ENCODE data around the gene NUTM1.

The NUTM1 gene

DNA sequence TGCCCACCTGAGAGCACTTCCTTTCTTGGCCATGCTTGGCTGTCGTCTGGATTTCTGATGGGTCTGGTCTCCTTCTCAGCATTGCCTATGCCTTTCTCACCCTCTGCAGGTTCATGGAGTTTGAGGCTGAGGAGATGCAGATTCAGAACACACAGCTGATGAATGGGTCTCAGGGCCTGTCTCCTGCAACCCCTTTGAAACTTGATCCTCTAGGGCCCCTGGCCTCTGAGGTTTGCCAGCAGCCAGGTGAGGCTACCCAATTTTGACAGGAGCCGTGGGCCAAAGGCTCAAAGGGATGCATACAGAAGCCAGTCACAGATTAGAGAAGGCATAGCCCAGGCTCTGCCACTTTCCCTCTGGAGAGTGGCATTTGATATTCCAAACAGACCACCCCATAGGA lies 10.5 kb downstream of the NUTM1 start:
- TF ChIP-seq, protein P1, sequence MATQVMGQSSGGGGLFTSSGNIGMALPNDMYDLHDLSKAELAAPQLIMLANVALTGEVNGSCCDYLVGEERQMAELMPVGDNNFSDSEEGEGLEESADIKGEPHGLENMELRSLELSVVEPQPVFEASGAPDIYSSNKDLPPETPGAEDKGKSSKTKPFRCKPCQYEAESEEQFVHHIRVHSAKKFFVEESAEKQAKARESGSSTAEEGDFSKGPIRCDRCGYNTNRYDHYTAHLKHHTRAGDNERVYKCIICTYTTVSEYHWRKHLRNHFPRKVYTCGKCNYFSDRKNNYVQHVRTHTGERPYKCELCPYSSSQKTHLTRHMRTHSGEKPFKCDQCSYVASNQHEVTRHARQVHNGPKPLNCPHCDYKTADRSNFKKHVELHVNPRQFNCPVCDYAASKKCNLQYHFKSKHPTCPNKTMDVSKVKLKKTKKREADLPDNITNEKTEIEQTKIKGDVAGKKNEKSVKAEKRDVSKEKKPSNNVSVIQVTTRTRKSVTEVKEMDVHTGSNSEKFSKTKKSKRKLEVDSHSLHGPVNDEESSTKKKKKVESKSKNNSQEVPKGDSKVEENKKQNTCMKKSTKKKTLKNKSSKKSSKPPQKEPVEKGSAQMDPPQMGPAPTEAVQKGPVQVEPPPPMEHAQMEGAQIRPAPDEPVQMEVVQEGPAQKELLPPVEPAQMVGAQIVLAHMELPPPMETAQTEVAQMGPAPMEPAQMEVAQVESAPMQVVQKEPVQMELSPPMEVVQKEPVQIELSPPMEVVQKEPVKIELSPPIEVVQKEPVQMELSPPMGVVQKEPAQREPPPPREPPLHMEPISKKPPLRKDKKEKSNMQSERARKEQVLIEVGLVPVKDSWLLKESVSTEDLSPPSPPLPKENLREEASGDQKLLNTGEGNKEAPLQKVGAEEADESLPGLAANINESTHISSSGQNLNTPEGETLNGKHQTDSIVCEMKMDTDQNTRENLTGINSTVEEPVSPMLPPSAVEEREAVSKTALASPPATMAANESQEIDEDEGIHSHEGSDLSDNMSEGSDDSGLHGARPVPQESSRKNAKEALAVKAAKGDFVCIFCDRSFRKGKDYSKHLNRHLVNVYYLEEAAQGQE (IDR thresholded peaks at IDR 0.05; ENCODE audit: insufficient read depth in 1 of 2, low read depth in 2 of 2, low read length in 2 of 2): no peak
- TF ChIP-seq TAF1 (IDR thresholded peaks at IDR 0.05; ENCODE audit: borderline replicate concordance, insufficient read depth, low read length) (no peak), POLR2AphosphoS5 (IDR thresholded peaks at IDR 0.05; ENCODE audit: low read depth, low read length) (no peak), SIN3A (IDR thresholded peaks at IDR 0.05; ENCODE audit: borderline replicate concordance, insufficient read depth, low read length) (no peak), FOXP2 (optimal IDR thresholded peaks at IDR 0.05; ENCODE audit: borderline replicate concordance, extremely low read depth, extremely low read length, insufficient read depth) (no peak)

GRCh38 chr15:34354286-34354685 lies 11.2 kb downstream of the NUTM1 start:
- no peak for TF ChIP-seq SIN3A (IDR thresholded peaks at IDR 0.05; ENCODE audit: borderline replicate concordance, insufficient read depth, low read length)
- TF ChIP-seq TAF1 (IDR thresholded peaks at IDR 0.05; ENCODE audit: borderline replicate concordance, insufficient read depth, low read length): no peak
- TF ChIP-seq, protein P1 (IDR thresholded peaks at IDR 0.05; ENCODE audit: insufficient read depth in 1 of 2, low read depth in 2 of 2, low read length in 2 of 2): no peak
- no peak for TF ChIP-seq FOXP2 (optimal IDR thresholded peaks at IDR 0.05; ENCODE audit: borderline replicate concordance, extremely low read depth, extremely low read length, insufficient read depth)
- TF ChIP-seq POLR2AphosphoS5 (IDR thresholded peaks at IDR 0.05; ENCODE audit: low read depth, low read length): no peak

- TF ChIP-seq SIN3A (IDR thresholded peaks at IDR 0.05; ENCODE audit: borderline replicate concordance, insufficient read depth, low read length): no peak
- no peak for TF ChIP-seq TAF1 (IDR thresholded peaks at IDR 0.05; ENCODE audit: borderline replicate concordance, insufficient read depth, low read length)
- TF ChIP-seq FOXP2 (optimal IDR thresholded peaks at IDR 0.05; ENCODE audit: borderline replicate concordance, extremely low read depth, extremely low read length, insufficient read depth): no peak
- no peak for TF ChIP-seq POLR2AphosphoS5 (IDR thresholded peaks at IDR 0.05; ENCODE audit: low read depth, low read length)
- TF ChIP-seq, protein P1 (IDR thresholded peaks at IDR 0.05; ENCODE audit: insufficient read depth in 1 of 2, low read depth in 2 of 2, low read length in 2 of 2): no peak
These were observed 12.1 kb downstream of the NUTM1 start for GRCh38 chr15:34355241-34355640.

GRCh38 chr15:34357653-34358052 lies 14.5 kb downstream of the NUTM1 start:
- TF ChIP-seq SIN3A (IDR thresholded peaks at IDR 0.05; ENCODE audit: borderline replicate concordance, insufficient read depth, low read length): no peak
- no peak for TF ChIP-seq POLR2AphosphoS5 (IDR thresholded peaks at IDR 0.05; ENCODE audit: low read depth, low read length)
- no peak for TF ChIP-seq FOXP2 (optimal IDR thresholded peaks at IDR 0.05; ENCODE audit: borderline replicate concordance, extremely low read depth, extremely low read length, insufficient read depth)
- TF ChIP-seq, protein P1 (IDR thresholded peaks at IDR 0.05; ENCODE audit: insufficient read depth in 1 of 2, low read depth in 2 of 2, low read length in 2 of 2): no peak
- no peak for TF ChIP-seq TAF1 (IDR thresholded peaks at IDR 0.05; ENCODE audit: borderline replicate concordance, insufficient read depth, low read length)

GRCh38 chr15:34358367-34358766 lies 15.3 kb downstream of the NUTM1 start:
- no peak for TF ChIP-seq TAF1 (IDR thresholded peaks at IDR 0.05; ENCODE audit: borderline replicate concordance, insufficient read depth, low read length)
- TF ChIP-seq, protein P1 (IDR thresholded peaks at IDR 0.05; ENCODE audit: insufficient read depth in 1 of 2, low read depth in 2 of 2, low read length in 2 of 2): no peak
- TF ChIP-seq SIN3A (IDR thresholded peaks at IDR 0.05; ENCODE audit: borderline replicate concordance, insufficient read depth, low read length): no peak
- TF ChIP-seq POLR2AphosphoS5 (IDR thresholded peaks at IDR 0.05; ENCODE audit: low read depth, low read length): no peak
